Esophagus muscularis mucosa (tissue), 4 donors: Measurements from ENCODE around the gene USE1. TPM values are rescaled to one million over a fixed set of nuclear protein-coding genes. Genes with fewer than 3 reads are reported as not detected.

ENCODE experiments used
- DNase-seq: peaks from one replicate; pipeline ENCODE4 v3.0.0-alpha.2; 2017; ENCODE audit errors: extremely low spot score
- H3K27ac ChIP-seq, 4 donors: fragments of 200-600 bp; sonication (generic); replicated peaks in 1 of 4; 1 replicate in 3 of 4; 2 replicates in 1 of 4; pipeline ENCODE4 v1.5.1; 2016 to 2019; ENCODE audit warnings: mild to moderate bottlenecking in 1 of 4
- H3K27me3 ChIP-seq, 4 donors: fragments of 200-600 bp; sonication (generic); one replicate each; pipeline versions ENCODE4 v1.5.1 to v1.6.0; 2016 to 2019
- H3K36me3 ChIP-seq, 4 donors: fragments of 200-600 bp; sonication (generic); one replicate each; pipeline ENCODE4 v1.5.1; 2016 to 2019
- H3K4me1 ChIP-seq, 4 donors: fragments of 200-600 bp; sonication (generic); one replicate each; pipeline ENCODE4 v1.5.1; 2016 to 2019
- H3K4me3 ChIP-seq, 4 donors: fragments of 200-600 bp; sonication (generic); 1 replicate in 2 of 4; 2 replicates in 2 of 4; pipeline ENCODE4 v1.5.1; 2016 to 2019; ENCODE audit warnings: mild to moderate bottlenecking in 4 of 4, moderate library complexity in 1 of 4
- H3K9me3 ChIP-seq, 4 donors: fragments of 200-600 bp; sonication (generic); 1 replicate in 3 of 4; 2 replicates in 1 of 4; pipeline ENCODE4 v1.5.1; 2016 to 2019
- EP300 ChIP-seq: sonication (generic); formaldehyde crosslinking; IDR thresholded peaks from one replicate; pipeline ENCODE4 v1.6.1; 2017; ENCODE audit warnings: antibody characterized with exemption
- POLR2A ChIP-seq: fragments of 450-650 bp; IDR thresholded peaks from one replicate; pipeline ENCODE4 v1.6.1; 2017; ENCODE audit warnings: antibody characterized with exemption, moderate library complexity, mild to moderate bottlenecking, low read depth
- POLR2AphosphoS5 ChIP-seq, 2 donors: sonication (generic); formaldehyde crosslinking; IDR thresholded peaks; one replicate each; pipeline ENCODE4 v1.6.1; 2017; ENCODE audit warnings: antibody characterized with exemption in 2 of 2
- WGBS: methylation state at CpG from one replicate; pipeline ENCODE4 v1.1.5; 2018; 5-methylcytosine and 5-hydroxymethylcytosine counted together
- intact Hi-C: fragments of 100-400 bp; cut with DNase I; formaldehyde crosslinking; loops from one replicate; pipeline ENCODE4 v1.15.1; 2023
- total RNA-seq, 4 donors: library from RNA; depleted of rRNA; stranded (reverse); fragments of >200 nt; gene quantifications; one replicate each; pipeline versions ENCODE4 v1.1.0 to v1.2.1, GENCODE V29; 2016
- TF ChIP-seq, protein P1 (sequence below), 3 experiments: fragments of 200-600 bp in 2 of 3; fragments of 450-650 bp in 1 of 3; sonication (generic) in 2 of 3; IDR thresholded peaks; one replicate each; pipeline ENCODE4 v1.5.1; 2017 to 2019; ENCODE audit warnings: antibody characterized with exemption in 3 of 3, mild to moderate bottlenecking in 2 of 3, moderate library complexity in 1 of 3

USE1 gene
- total RNA-seq, 4 donors from 2014 or later: 20.7 to 26.2 (median 21.3) TPM

DNA sequence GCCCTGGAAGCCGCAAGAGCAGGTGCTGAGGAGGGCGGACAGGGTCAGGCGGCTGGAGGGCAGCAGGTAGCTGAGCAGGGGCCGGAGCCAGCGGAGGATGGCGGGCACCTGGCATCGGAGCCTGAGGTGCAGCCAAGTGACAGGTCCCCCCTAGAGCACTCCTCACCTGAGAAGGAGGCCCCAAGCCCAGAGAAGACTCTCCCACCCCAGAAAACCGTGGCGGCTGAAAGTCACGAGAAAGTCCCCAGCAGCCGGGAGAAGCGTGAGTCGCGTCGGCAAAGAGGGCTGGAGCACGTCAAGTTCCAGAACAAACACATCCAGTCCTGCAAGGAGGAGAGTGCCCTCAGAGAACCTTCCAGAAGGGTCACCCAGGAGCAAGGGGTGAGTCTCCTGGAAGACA, 20.5 kb upstream of the USE1 start:
- H3K4me1 ChIP-seq: no peaks in the 10 kb centered on the region
- no peaks in the 10 kb centered on the region for H3K27me3 ChIP-seq
- WGBS: 95% methylated on average over 16 of the region's 16 CpGs
- DNase-seq: no peak
- TF ChIP-seq, protein P1, sequence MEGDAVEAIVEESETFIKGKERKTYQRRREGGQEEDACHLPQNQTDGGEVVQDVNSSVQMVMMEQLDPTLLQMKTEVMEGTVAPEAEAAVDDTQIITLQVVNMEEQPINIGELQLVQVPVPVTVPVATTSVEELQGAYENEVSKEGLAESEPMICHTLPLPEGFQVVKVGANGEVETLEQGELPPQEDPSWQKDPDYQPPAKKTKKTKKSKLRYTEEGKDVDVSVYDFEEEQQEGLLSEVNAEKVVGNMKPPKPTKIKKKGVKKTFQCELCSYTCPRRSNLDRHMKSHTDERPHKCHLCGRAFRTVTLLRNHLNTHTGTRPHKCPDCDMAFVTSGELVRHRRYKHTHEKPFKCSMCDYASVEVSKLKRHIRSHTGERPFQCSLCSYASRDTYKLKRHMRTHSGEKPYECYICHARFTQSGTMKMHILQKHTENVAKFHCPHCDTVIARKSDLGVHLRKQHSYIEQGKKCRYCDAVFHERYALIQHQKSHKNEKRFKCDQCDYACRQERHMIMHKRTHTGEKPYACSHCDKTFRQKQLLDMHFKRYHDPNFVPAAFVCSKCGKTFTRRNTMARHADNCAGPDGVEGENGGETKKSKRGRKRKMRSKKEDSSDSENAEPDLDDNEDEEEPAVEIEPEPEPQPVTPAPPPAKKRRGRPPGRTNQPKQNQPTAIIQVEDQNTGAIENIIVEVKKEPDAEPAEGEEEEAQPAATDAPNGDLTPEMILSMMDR (IDR thresholded peaks at IDR 0.05): no peak
- TF ChIP-seq EP300: no peak
- TF ChIP-seq POLR2A: no peak
- TF ChIP-seq POLR2AphosphoS5 (IDR thresholded peaks at IDR 0.05): no peak
- no peak overlapping the region for H3K27ac ChIP-seq
- intact Hi-C loops: no loop called here
- no peak overlapping the region for H3K4me3 ChIP-seq
- H3K9me3 ChIP-seq: no peaks in the 10 kb centered on the region
- H3K36me3 ChIP-seq: peaks cover 74 to 100% (median 84%) of the 10 kb centered on the region in 4 donors

DNA sequence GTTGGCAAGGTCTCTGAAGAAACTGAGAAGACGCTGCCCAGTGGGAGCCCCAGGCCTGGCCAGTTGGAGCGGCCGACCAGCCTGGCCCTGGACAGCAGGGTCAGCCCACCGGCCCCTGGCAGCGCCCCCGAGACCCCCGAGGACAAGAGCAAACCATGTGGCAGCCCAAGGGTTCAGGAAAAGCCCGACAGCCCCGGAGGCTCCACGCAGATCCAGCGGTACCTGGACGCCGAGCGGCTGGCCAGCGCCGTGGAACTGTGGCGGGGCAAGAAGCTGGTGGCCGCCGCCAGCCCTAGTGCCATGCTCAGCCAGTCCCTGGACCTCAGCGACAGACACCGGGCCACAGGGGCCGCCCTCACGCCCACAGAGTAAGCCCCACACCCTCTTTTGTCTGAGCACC, 20.1 kb upstream of the USE1 start:
- no peaks in the 10 kb centered on the region for H3K4me1 ChIP-seq
- H3K36me3 ChIP-seq: peaks cover 70 to 100% (median 84%) of the 10 kb centered on the region in 4 donors
- no peak for DNase-seq
- H3K9me3 ChIP-seq: no peaks in the 10 kb centered on the region
- WGBS: 100% methylated on average over 5 of the region's 23 CpGs
- no peak overlapping the region for H3K27ac ChIP-seq
- TF ChIP-seq, protein P1 (IDR thresholded peaks at IDR 0.05): no peak
- no peak for TF ChIP-seq EP300
- no peak for TF ChIP-seq POLR2A
- TF ChIP-seq POLR2AphosphoS5 (IDR thresholded peaks at IDR 0.05): no peak
- no peaks in the 10 kb centered on the region for H3K27me3 ChIP-seq
- no peak overlapping the region for H3K4me3 ChIP-seq
- intact Hi-C loops: no loop called here

- H3K36me3 ChIP-seq: peaks cover 70 to 100% (median 85%) of the 10 kb centered on the region in 4 donors
- 97% methylated on average over 7 of the region's 7 CpGs for WGBS
These were observed 18.5 kb upstream of the USE1 start for GRCh38 chr19:17196610-17197009.

GRCh38 chr19:17197666-17198065, 17.5 kb upstream of the USE1 start:
- no peaks in the 10 kb centered on the region for H3K27me3 ChIP-seq
- H3K4me1 ChIP-seq: no peaks in the 10 kb centered on the region
- WGBS: 97% methylated on average over 16 of the region's 16 CpGs
- no peak overlapping the region for H3K27ac ChIP-seq
- TF ChIP-seq, protein P1 (IDR thresholded peaks at IDR 0.05): no peak
- no peak for TF ChIP-seq POLR2AphosphoS5 (IDR thresholded peaks at IDR 0.05)
- no peak for TF ChIP-seq POLR2A
- TF ChIP-seq EP300: no peak
- intact Hi-C loops: no loop called here
- H3K36me3 ChIP-seq: peaks cover 70 to 100% (median 85%) of the 10 kb centered on the region in 4 donors
- DNase-seq: no peak
- no peaks in the 10 kb centered on the region for H3K9me3 ChIP-seq
- no peak overlapping the region for H3K4me3 ChIP-seq

More at GRCh38 chr19:17196610-17197009, 18.5 kb upstream of the USE1 start:
- intact Hi-C loops: no loop called here
- no peak overlapping the region for H3K27ac ChIP-seq
- DNase-seq: no peak
- no peak for TF ChIP-seq EP300
- TF ChIP-seq POLR2AphosphoS5 (IDR thresholded peaks at IDR 0.05): no peak
- no peak for TF ChIP-seq POLR2A
- TF ChIP-seq, protein P1 (IDR thresholded peaks at IDR 0.05): no peak
- H3K27me3 ChIP-seq: no peaks in the 10 kb centered on the region
- no peaks in the 10 kb centered on the region for H3K9me3 ChIP-seq
- no peak overlapping the region for H3K4me3 ChIP-seq
- no peaks in the 10 kb centered on the region for H3K4me1 ChIP-seq

GRCh38 chr19:17200408-17201079, 14.6 kb upstream of the USE1 start:
- no peak overlapping the region for H3K4me3 ChIP-seq
- 82% methylated on average over 14 of the region's 16 CpGs for WGBS
- no peaks in the 10 kb centered on the region for H3K9me3 ChIP-seq
- H3K36me3 ChIP-seq: peaks cover 48 to 100% (median 79%) of the 10 kb centered on the region in 4 donors
- H3K4me1 ChIP-seq: no peaks in the 10 kb centered on the region
- H3K27me3 ChIP-seq: no peaks in the 10 kb centered on the region
- intact Hi-C loops: no loop called here
- H3K27ac ChIP-seq: no peak overlapping the region
- TF ChIP-seq POLR2A: no peak
- no peak for DNase-seq
